ENCODE data around the gene DHX29. TPM values are rescaled to one million over a fixed set of nuclear protein-coding genes. Genes with fewer than 3 reads are reported as not detected.

The DHX29 gene, protein sequence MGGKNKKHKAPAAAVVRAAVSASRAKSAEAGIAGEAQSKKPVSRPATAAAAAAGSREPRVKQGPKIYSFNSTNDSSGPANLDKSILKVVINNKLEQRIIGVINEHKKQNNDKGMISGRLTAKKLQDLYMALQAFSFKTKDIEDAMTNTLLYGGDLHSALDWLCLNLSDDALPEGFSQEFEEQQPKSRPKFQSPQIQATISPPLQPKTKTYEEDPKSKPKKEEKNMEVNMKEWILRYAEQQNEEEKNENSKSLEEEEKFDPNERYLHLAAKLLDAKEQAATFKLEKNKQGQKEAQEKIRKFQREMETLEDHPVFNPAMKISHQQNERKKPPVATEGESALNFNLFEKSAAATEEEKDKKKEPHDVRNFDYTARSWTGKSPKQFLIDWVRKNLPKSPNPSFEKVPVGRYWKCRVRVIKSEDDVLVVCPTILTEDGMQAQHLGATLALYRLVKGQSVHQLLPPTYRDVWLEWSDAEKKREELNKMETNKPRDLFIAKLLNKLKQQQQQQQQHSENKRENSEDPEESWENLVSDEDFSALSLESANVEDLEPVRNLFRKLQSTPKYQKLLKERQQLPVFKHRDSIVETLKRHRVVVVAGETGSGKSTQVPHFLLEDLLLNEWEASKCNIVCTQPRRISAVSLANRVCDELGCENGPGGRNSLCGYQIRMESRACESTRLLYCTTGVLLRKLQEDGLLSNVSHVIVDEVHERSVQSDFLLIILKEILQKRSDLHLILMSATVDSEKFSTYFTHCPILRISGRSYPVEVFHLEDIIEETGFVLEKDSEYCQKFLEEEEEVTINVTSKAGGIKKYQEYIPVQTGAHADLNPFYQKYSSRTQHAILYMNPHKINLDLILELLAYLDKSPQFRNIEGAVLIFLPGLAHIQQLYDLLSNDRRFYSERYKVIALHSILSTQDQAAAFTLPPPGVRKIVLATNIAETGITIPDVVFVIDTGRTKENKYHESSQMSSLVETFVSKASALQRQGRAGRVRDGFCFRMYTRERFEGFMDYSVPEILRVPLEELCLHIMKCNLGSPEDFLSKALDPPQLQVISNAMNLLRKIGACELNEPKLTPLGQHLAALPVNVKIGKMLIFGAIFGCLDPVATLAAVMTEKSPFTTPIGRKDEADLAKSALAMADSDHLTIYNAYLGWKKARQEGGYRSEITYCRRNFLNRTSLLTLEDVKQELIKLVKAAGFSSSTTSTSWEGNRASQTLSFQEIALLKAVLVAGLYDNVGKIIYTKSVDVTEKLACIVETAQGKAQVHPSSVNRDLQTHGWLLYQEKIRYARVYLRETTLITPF (N-terminal part only)
- total RNA-seq = 10 to 100 TPM; 22.9 to 28.5 (median 27.5) TPM

DNA sequence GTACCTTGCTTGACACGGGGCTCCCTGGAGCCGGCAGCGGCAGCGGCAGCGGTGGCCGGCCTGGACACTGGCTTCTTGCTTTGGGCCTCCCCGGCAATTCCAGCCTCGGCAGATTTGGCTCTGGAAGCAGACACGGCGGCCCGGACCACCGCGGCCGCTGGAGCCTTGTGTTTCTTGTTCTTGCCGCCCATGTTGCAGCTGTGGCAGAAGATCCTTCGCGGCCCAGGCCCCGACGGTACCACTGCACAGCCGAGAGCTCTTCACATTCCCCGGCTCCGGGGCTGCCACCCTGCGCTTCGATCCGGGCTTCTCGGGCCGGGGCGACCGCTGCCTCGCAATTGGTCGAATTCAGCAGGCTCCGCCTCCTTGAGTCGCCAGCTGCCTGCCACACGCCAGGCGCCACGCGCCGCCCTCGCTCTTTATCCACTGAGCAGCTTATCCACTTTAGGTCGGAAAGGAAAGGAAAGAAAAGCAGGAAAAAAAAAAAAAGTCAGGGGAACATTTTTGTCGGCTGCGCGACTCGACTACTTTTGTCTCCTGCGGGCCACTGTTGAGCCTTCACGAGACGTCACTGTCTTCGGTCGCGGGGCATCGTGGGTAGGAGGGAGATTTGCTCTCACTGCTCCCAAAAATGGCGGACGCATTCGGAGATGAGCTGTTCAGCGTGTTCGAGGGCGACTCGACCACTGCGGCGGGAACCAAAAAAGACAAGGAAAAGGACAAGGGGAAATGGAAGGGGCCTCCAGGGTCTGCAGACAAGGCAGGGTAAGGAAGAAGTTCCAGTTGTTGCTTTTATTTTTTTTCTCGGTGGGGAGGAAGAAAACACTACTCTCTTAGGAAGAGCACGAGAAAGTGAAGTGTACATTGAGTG is at the start of gene DHX29, which contains the start of gene MTREX:
Gene DHX29, minus strand, starts transcription at position 312 of the 871 bp plus-strand sequence. Its CDS starts 121 bp downstream, at position 191.
Gene MTREX, plus strand, starts transcription at position 607 of the 871 bp plus-strand sequence. Its CDS starts 25 bp downstream, at position 632.
- Histone ChIP-seq H3K27ac (peak within 1 kb of the TSS; percentile 86 to 98 (median 94)), H3K27me3 (no peaks in the 10 kb centered on the region), H3K9me3 (no peaks in the 10 kb centered on the region), H3K4me1 (peaks cover 0 to 71% (median 33%) of the 10 kb centered on the region in 4 donors), H3K4me3 (peak within 1 kb of the TSS; percentile 67 to 95 (median 84)), H3K36me3 (peaks cover 0 to 8% (median 0%) of the 10 kb centered on the region in 3 donors)
- TF ChIP-seq, protein P1, sequence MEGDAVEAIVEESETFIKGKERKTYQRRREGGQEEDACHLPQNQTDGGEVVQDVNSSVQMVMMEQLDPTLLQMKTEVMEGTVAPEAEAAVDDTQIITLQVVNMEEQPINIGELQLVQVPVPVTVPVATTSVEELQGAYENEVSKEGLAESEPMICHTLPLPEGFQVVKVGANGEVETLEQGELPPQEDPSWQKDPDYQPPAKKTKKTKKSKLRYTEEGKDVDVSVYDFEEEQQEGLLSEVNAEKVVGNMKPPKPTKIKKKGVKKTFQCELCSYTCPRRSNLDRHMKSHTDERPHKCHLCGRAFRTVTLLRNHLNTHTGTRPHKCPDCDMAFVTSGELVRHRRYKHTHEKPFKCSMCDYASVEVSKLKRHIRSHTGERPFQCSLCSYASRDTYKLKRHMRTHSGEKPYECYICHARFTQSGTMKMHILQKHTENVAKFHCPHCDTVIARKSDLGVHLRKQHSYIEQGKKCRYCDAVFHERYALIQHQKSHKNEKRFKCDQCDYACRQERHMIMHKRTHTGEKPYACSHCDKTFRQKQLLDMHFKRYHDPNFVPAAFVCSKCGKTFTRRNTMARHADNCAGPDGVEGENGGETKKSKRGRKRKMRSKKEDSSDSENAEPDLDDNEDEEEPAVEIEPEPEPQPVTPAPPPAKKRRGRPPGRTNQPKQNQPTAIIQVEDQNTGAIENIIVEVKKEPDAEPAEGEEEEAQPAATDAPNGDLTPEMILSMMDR (IDR thresholded peaks at IDR 0.05) = peak in 1 of 5 experiments; percentile 53
- TF ChIP-seq EP300 (IDR thresholded peaks at IDR 0.05) (peak; percentile 48 to 92), POLR2A (IDR thresholded peaks at IDR 0.05) (peak; percentile 41 to 53)
- 0 to 1% methylated on average over 45 to 48 of the region's 62 CpGs for WGBS, 2 donors
- DNase-seq (ENCODE audit: low spot score in 2 of 2) = peak; percentile 80 to 89

DNA sequence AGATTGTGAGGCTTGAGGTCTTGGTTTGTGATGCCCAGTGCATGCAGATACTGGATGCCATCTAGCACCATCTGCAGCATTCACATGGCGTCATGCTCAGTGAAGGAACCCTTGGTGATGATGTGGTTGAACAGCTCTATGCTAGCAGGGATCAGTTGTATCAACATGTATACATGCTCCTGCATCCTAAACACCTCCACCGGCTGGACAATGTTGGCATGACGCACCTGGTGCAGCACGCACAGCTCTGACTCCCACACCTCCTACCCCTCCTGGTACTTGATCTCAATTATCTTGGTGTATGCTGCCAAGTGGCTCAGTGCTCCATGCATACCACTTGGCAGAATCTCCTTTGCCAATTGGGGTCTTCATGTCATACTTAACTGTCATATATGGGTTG is 49.4 kb upstream of the DHX29 start:
- Histone ChIP-seq H3K27ac (no peak overlapping the region), H3K4me3 (no peak overlapping the region), H3K9me3 (no peaks in the 10 kb centered on the region), H3K27me3 (no peaks in the 10 kb centered on the region), H3K36me3 (peaks cover 0 to 75% (median 6%) of the 10 kb centered on the region in 3 donors), H3K4me1 (no peaks in the 10 kb centered on the region)
- TF ChIP-seq POLR2A (IDR thresholded peaks at IDR 0.05) (no peak), EP300 (IDR thresholded peaks at IDR 0.05) (no peak)
- TF ChIP-seq, protein P1 (IDR thresholded peaks at IDR 0.05) = no peak
- 93 to 94% methylated on average over 3 to 4 of the region's 4 CpGs for whole genome bisulfite sequencing, 2 donors
- DNase-seq (ENCODE audit: low spot score in 2 of 2) = no peak

DNA sequence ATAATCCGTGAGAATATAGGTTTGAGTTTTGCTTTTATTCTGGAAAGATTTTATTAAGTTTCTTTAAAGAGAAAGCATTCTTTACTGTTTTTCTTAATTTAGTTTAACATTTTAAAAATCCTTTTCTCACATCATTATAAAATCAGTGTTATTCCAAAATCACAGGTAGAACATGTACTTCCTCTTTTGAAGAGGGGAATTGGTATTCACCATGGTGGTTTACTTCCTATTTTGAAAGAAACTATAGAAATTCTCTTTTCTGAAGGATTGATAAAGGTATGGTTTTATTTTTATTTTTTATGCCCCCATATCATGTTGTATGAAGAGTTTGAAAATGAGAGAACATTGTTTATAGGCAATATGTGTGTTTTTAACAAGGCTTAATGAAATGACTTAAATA is 43.3 kb upstream of the DHX29 start:
- DNase-seq (ENCODE audit: low spot score in 2 of 2) = no peak
- 89 to 94% methylated on average over 1 of the region's 1 CpG for WGBS, 2 donors
- TF ChIP-seq, protein P1 (IDR thresholded peaks at IDR 0.05) = no peak
- TF ChIP-seq EP300 (IDR thresholded peaks at IDR 0.05) (no peak), POLR2A (IDR thresholded peaks at IDR 0.05) (no peak)
- Histone ChIP-seq H3K27ac (no peak overlapping the region), H3K27me3 (no peaks in the 10 kb centered on the region), H3K4me1 (no peaks in the 10 kb centered on the region), H3K9me3 (no peaks in the 10 kb centered on the region), H3K36me3 (peaks cover 4 to 78% (median 6%) of the 10 kb centered on the region in 3 donors), H3K4me3 (no peak overlapping the region)

DNA sequence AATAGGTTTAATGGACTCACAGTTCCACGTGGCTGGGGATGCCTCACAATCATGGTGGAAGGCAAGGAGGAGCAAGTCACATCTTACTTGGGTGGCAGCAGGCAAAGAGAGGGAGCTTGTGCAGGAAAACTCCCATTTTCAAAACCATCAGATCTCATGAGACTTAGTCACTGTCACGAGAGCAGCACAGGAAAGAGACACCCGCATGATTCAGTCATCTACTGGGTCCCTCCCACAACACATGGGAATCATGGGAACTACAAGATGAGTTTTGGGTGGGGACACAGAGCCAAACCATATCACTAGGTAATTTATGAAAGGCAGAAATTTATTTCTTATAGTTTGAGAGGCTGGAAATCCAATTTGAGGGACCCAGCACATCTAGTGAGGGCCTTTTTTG is 40.3 kb upstream of the DHX29 start:
- no peak overlapping the region for H3K27ac ChIP-seq
- TF ChIP-seq EP300 (IDR thresholded peaks at IDR 0.05) = no peak
- TF ChIP-seq POLR2A (IDR thresholded peaks at IDR 0.05) = no peak
- TF ChIP-seq, protein P1 (IDR thresholded peaks at IDR 0.05) = no peak
- H3K27me3 ChIP-seq = no peaks in the 10 kb centered on the region
- H3K9me3 ChIP-seq = no peaks in the 10 kb centered on the region
- peaks cover 4 to 59% (median 6%) of the 10 kb centered on the region in 3 donors for H3K36me3 ChIP-seq
- peaks cover 0 to 4% (median 0%) of the 10 kb centered on the region in 4 donors for H3K4me1 ChIP-seq
- H3K4me3 ChIP-seq = no peak overlapping the region
- WGBS, 2 donors = 84 to 92% methylated on average over 3 of the region's 3 CpGs
- DNase-seq (ENCODE audit: low spot score in 2 of 2) = no peak
